Stimulated activated CD8-positive, alpha-beta memory T cell treated with anti-CD3 and anti-CD28 coated beads, Interleukin-12 subunit alpha, Interleukin-12 subunit beta, amount 100 ng/mL, for 4 hours (primary cell): Measurements from ENCODE around the gene ANKRD35.

Source experiments
- DNase-seq: peaks from one replicate; pipeline ENCODE4 v3.0.0-alpha.2; 2020; ENCODE audit warnings: low read depth

Gene ANKRD35

DNA sequence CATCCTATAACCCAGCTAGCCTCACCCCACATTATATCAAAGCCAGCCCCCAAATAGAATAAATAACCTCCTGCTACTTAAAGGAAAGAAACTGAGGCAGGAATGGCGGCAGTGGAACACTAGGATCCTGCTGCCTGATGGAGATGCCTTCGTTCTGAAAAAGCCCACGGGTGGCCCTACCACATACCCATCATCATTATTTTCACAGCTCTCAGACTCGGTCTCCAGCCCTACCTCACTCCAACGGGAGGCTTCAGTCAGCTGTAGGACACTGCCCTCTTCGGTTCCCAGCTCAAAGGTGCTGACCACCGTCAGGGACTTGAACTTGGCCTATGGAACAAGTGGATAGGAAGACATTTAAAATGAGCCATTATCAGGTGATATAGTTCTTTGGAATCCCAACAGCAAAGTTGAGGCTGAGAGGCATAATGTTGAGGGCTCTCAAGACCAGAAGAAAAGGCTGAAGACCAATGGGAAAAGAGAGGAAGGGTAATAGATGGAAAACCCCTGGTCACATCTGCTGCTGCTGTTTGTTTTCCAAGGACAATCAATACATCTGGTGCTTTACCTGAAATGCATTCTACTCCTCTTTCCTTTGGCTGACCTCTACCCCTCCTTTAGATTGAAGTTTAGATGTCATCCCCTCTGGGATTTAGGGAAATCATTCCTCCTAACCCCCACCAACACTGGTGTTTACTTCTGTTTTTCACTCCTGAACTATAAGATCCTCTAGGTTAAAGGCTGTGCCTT, 7.8 kb upstream of the ANKRD35 start:
- no peak for DNase-seq

DNA sequence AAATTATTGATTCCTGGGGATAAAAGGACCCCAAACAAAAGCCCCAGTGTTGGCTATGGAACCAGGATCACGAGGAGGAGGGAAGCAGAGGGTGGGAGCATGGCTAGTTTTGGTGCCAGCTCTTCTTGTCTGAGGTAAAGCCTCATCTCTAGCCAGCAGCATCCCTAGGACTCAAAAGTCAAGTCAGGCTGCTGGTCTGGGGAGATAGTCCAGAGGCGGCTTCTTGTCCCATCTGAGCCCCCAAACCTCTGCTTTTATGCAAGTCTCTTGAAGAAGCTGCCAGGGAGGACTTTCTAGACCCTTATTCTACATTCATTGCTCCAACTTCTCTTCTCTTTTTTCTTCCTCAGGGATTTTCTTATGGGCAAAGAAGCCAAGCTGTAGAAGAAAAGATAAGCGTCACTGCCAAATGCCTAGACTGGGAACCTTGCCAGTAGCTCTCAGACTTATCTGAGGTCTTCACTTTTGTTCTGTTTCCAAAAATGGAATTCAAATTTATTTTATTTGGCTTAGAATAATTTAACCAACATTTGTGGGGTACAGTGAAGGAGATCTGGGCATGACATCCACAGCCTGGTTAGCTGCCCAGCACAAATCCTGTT, 6.9 kb upstream of the ANKRD35 start:
- no peak for DNase-seq

DNA sequence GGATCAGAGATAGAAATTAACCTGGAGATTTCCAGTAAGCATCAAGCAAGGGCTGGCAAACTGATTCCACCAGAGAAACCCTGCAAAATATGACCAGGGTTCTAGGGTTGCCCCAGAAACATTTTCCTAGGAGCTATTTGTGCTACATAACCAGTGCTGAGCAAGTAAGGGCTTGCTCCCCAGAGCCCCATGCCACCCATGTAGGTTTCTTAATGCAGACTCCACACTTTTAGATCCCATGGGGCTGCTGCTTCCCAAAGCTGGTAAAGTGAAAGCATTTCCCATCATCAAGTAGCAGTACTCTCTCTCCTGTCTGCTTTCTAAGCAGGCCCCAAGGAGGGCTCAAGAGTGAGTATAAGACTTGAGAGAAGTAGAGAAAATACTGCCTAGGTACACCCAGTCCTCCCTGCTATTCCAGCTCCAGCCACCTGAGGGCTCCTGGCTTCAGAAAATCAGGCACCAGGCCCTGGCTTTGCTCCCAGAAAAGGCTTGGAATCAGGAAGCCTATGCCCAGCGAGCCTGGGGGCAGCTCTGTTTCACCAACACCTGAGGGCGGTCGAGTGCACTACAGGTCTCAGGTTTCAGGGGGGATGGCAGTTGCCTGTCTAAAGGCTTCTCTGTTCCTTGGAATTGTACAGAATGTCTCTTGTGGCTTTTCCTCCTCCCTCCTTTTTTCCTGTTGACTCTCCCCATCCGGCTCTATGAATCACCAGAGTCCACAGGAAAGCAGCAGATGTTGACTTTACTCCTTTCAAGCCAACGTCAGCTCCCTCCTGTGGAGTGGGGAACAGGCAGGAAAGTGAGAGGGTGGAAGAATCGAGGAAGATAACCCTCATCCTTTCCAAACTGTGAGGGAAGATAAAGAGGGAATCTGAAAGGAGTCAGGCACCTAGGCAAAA, 6.2 kb upstream of the ANKRD35 start:
- DNase-seq = no peak

DNA sequence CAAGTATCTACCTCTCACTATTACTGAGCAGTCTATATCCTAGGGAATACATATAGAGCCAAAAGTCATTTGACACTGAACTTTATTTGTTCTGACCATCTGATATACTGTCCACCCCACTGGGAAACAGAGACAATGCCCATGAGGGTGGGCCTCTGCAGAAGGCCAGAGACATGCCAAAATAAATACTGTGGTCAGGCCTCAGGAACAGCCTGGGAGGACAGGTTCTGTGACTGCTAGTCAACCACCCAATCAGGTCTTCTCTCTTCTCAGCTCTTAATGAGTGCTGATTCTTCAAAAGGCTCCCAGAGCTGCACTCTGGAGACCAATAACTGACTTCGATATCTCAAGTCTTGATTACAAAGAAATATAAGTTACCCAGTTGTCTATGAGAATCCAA, 5.5 kb upstream of the ANKRD35 start:
- DNase-seq = no peak

DNA sequence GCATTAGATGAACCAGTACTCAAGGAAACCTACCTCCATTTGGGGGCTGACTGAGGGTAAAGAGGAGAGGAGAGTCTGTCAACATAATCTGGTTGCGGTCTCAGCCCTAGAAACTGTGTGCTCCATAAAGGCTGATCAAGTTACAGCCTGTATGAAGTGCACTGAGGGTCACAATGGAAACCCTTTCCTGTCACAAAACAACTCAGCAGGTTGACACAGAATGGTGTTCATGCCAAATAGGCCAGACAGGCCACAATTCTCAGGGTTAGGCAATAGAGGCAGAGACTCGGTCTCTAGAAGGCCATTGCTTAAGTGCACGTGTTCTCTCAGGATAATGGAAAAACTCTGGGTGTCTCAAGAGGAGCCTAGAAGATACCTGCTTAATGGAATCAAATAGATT, 4.1 kb upstream of the ANKRD35 start:
- no peak for DNase-seq

DNA sequence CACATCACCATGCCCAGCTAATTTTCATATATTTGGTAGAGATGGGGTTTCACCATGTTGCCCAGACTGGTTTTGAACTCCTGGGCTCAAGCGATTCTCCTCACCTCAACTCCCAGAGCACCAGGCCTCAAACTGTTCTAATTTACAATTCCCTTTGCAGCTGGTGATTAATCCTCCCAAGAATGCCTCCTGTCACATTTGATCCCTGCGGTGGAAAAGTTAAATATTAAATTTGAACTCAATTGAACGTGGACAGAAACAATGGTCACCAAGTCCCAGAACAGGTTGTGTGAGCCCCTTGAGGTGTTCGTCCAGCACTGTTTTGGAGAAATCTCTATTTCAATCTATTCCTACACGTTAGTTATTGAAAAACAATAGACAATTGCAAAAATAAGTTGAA, 2.0 kb upstream of the ANKRD35 start:
- no peak for DNase-seq

DNA sequence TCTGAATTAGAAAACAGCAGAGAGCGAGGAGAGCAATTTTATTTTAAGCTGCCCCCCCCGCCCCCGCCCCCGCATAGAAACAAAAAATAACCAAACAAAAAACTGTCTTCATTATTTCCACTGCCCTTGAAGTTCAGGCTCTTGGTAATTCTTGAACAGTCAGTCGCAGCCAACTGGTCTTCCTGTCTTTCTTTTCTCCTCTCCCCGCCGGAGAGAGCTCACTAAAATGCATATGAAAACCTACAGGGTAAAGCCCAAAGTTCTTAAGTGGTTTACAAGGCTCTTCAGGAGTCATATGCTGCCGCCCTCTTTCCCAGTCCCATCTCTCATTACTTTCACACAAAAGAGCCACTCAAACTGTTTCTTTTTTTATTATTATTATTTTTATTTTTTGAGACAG, 1.1 kb upstream of the ANKRD35 start:
- no peak for DNase-seq

DNA sequence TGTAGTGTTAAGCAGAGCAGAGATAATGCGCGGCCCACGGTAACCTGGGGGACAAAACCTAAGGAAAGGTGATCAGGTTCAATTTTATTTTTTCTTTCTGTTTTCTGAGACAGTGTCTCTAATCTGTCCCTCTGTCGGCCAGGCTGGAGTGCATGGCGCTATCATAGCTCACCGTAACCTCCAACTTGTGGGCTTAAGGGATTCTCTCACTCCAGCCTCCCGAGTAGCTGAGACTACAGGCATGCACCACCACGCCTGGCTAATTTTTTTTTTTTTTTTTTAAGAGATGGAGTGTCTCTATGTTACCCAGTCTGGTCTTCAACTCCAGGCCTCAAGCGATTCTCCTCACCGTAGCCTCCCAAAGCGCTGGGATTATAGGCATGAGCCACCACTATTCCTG, 724 bp upstream of the ANKRD35 start:
- DNase-seq = no peak

DNA sequence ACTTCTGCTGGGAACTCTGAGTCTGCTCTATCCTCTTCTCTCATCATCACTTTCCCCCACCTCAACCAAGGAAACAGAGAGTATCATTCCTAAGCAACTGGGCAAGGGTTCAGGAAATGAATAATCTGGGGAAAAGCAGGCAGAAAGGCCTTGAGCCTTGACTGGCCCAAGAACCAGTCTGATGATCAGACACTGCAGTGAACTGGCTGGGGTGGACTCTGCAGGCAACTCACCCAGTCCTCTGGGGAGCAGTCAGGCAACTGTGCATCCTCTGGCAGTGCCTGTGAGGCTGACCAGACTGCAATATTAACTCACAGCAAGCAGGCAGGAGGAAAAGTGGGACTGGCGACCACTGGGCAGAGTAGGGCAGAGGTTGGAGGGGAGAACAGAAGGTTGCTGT, 991 bp downstream of the ANKRD35 start:
- no peak for DNase-seq

DNA sequence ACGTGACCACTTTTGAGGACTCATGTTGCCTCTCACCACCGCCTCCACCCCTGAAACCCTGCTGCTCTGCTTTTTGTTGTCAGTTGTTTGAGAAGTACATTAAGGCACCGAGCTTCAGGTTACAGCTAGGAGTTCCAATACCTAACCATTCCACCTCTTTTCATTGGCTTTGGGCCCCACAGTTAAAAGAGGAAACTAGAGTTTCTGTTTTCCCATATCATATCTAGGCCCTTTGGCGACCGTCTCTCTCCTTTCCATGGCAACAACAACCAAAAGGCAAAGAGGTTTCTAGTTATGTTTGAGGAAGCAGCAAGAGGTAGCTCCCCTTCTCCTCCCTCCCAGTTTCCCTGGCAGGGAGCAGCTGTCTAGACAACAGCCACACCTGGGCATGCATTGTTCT, 5.9 kb downstream of the ANKRD35 start:
- DNase-seq = no peak

DNA sequence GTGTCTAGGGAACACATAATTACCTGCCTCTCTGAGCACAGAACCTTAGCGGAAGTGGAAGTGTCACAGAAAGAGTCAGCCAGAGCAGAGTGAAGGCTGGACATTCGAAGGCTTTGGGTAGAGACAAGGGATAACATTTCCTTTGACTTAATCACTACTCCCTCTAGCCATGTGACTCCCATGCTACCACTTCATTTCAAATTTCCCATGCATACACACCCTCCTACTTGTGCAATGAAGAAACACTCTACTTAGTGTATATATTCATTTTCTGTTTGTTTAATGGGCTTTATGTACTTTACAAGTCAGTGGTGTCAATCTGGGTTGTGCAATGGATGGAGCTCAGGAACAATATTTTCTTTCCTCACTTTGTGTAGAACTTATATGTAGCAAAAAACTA, 6.9 kb downstream of the ANKRD35 start:
- DNase-seq = no peak

DNA sequence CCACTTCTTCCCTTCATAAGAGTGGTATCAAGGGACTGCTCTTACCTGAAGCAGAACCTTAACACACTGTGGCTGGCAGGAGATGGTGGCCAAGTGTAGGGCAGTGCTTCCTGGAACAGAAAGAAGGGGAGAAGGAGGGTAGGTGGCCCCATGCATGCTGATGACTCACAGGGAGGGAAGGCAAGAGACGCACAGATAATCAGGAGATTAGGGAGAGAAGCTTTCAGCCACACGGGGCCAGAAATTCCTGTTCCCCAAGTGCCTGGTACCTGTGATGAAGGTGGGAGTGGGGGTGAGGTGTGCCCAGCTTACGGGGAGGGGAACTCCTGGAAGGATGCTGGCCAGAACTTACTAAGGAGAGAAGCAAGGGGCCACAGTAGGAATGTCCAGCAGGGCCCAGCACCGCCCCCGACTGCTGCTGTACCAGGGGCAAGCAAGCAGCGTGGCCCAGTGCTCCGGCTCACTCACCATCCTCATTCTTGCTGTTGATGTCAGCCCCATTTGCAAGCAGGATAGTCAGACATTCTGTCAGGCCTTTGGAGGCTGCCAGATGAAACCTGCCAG, 7.7 kb downstream of the ANKRD35 start:
- DNase-seq = no peak

DNA sequence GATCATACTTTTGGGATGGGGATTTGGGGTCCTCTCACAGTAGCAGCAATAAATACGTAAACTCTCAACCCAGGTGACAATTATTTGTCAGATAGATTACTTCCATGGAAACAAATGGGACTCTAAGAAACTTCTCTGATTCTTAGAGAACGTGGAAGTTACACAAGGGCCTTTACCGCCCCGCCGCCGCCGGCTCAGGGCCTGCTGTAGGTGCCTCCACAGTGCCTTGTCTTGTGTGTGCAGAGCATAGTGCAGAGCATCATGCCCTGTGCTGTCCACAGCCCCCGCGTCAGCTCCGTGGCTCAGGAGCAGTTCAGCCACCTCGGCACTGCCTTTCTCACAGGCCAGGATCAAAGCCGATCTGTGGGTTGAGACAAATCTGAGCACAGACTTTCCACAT, 11.0 kb downstream of the ANKRD35 start:
- DNase-seq = no peak

DNA sequence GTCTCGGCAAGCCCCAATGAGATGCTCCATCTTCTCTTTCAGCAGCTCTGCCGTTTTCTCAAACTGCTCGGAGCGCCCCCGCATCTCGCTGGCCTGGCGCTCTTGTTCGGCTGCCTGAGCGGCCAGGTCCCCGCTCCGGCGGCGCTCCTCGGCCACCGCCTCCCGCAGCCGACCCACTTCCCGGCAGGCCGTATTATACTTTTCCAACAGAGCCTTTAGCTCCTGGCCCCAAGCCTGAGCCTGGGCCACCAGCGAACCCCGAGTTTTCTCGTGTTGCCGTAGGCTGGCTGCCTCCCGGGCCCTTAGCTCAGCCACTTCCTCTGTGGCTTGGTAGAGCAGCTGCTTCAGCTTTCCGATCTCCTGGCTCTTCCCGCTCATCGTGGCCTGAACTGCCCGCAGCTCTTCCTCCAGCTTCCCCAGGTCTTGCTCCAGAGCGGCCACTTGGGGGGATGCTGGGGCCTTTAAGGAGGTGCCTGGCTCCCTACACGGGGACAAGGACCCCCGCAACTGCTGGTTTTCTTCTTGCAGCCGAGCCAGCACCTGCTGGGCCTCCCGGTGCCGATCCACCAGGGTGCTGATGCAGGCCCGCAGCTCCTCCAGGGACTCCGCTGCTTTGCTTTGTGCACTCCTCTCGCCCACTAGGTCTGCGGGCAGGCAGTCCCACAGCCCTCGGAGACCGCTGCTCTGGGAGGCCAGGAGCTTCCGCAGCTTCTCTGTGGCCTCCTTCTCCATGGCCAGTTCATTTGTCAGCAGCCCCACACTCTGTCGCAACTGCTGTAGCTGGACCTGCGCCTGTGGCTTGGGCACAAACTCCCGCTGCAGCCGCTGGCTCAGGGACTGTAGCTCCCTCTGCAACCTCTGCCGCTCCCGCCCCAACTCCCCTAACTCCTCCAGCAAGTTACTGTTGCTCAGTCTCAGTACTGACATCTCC, 13.4 kb downstream of the ANKRD35 start:
- peak; percentile 18 for DNase-seq

DNA sequence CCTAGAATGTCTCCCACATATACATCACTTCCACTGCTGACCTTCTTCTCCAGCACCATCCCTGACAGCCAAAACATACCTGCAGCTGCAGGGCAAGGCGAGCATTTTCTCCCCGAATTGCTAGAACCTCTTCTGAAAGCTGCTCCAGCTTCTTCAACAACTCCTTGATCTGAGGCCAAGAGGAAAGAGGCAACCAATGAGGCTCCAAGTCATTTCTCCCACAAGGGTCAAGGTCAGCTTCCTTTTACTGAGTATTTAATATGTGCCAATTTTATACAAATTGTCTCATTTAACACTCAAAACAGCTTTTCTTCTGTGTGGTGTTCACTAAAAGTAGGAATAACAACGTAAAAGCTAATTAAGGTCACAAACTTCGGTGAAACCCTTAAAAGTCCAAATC, 17.4 kb downstream of the ANKRD35 start:
- no peak for DNase-seq

DNA sequence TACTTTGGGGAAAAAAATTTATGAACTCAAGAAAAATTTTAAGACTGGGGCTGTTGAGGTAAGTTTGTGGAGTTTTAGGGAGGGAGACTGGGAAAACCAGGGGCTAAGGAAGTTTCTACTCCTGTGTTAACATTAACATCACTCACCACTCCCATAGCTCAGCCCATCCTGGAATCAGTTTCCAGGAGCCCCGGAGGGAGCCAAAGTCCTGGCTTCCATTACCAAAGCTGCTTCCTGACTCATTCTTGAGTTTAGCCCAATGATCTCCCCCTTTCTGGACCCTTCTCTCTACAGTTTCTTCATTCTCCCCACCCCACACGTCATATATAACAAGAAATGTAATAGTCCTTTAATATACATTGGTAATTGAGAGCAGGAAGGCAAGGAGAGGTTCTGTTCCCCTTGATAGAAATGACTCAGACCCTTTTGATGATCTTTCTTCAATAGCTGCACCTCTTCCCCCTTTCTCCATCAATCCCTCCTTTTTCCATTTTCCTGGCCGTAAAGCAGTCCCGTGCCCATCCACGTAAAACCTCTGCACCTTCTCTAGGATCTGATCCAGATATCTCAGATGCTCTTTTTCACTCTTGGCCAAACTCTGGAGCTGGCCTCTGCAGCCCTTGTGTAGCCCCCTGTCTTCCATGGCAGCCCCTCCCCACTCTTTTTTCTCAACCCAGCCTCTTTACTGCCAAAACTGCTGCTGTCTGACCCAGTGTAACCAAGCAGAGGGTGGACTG, 22.2 kb downstream of the ANKRD35 start:
- DNase-seq = no peak

DNA sequence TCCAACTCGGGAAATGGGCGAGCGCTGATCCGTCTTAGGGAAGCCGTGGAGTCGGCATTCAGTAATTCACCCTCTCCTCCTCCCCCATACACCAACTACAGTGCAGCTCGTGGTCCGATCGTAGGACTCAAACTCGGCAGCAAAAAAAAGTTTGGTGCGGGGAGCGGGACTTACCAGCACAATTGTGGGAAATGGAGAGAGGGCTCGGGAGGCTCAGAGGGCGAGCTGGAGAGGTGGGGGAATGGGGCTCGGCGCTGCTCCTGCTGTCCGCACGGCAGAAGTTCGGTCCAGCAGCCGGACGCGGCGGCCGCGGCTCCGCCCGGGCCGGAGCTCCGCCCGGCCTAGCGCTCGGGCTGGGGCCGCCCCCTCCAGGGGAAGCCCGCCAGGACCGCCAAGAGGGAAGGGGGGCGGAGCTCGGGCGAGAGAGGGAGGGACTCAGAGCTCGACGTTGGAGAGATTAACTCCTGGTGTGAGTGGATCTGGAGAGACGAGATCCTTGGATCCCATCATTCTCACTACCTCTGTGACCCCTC, 26.1 kb downstream of the ANKRD35 start:
- DNase-seq = peak; percentile 60

DNA sequence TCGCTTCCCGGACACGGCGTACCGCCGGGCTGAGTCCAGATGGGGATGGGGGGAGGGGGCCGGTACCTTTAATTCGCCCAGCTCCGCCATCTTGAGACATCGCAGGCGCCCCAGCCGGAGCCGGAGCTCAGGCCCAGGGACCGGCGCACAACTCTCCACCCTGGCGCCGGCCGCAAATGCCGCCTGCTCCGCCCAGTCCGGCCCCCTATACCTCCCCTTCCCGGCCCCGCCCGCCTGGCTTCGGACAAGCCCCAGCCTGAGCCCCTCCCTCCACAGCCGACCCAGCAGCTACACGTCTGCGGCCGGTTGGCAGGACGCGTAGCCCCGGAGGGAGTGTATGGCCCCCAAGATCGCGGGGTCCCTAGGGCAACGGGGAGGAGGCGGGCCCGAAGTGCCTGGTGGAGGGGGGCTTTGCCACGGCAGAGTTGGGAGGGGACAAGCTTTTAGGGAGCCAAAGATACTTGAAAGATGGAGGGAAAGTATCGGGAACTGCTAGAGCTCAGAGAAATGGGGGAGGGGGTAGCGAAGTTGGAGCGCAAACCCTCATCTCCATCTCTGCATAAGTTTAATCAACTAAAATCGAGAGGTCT, 26.7 kb downstream of the ANKRD35 start, which contains the start of gene PIAS3:
Gene PIAS3, minus strand, starts transcription at position 181 of the 590 bp plus-strand sequence. Its CDS starts 91 bp downstream, at position 90.
- DNase-seq = peak; percentile 79

DNA sequence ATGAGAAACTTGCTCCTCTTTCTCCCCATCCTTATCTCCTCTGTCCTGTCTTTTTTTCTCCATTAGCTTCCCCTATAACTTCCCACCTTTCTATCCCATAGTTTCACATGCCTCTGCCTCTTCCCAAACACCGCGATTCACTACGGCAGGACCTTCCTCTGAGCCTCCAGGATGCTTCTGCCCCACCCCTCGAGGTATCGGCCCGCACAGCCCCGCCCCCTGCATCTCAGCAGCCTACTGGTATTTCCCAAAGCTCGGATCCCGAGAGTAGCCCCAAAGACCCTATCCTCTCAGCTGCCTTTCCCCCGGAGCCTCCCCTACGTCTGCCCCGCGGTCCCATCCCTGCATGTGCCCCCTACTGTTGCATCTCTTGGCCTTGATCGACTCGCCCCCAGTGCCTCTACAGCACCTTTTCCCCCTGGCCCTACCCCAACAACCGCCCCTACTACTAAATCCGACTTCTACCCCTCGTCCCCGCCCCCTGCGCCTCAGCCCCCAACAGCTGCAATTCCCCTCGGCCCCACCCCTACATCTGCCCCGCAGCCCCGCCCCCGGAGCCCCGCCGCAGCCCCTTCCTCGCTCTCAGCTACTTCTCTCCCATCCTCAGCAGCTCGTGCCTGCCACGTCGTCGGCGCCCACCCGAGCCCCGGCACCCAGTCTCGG, 27.3 kb downstream of the ANKRD35 start:
- DNase-seq = no peak

DNA sequence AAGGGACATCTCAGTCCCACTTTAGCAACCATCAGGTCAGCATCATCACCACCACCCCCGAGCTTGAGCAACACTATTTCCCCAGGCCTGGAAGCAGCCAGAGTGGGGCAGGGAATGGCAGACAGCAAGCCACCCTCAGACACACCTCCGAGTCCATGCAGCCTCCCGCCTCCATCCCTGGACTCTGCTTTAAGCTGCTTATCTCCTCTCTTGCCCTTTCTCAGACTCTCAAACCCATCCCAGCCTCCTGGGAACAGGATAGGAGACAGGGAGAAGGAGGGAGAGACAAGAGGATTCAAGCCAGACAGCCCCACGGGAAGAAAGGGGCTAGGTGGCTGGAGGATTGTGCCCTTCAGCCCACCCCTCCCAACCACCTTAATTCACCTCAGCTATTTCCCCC, 28.5 kb downstream of the ANKRD35 start:
- no peak for DNase-seq
